Left renal pelvis (tissue), 4 donors: ENCODE measurements around the gene GANC. TPM values are rescaled to one million over a fixed set of nuclear protein-coding genes. Genes with fewer than 3 reads are reported as not detected.
A peak's percentile ranks its signal among the peaks of the same experiment; 100 is the strongest.

ENCODE experiments used
- DNase-seq, 4 donors: peaks; one replicate each; pipeline ENCODE4 v3.0.0-alpha.2; 2013; ENCODE audit warnings: low read depth in 4 of 4, low spot score in 3 of 4
- polyA plus RNA-seq, 4 donors: library from polyadenylated mRNA; unstranded; fragments of 120-200 nt; gene quantifications; one replicate each; pipeline ENCODE4 v1.2.1, GENCODE V29; 2013; ENCODE audit not compliant: insufficient read length in 4 of 4

The GANC gene
- polyA plus RNA-seq, 4 donors, result 25.7 to 29.7 (median 25.9) TPM

DNA sequence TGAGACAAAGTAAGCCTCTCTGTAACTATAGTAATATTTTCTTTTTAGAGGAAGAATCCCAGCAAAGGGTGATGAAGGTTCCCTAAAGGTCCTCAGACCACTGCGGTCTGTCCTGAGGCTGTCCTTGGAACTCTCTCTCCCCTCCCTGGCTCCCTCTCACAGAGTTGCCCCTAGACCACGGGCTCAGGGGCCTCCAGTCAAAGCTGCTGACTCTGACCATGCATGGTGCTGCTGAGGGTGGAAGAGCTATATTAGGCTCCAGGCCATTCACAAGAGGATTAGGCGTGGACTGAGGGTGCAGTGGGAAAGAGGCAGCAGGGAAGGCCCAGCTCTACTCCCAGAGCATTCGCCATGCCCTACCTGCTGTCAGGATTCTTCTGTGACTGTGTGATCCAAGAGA lies 100.9 kb downstream of the GANC start:
- no peak for DNase-seq

DNA sequence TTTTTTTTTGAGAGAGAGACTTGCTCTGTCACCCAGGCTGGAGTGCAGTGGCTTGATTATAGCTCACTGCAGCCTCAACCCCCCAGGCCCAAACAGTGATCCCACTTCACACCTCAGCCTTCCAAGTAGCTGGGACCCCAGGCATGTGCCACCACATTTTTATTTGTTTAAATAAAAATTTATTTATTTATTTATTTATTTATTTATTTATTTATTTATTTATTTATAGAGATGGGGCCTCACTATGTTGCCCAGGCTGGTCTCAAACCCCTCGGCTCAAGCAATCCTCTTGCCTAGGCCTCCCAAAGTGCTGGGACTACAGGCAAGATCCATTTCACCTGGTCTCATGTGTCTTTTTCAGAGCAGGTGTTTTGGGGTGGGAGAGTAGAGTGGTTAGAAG lies 101.8 kb downstream of the GANC start:
- DNase-seq, result no peak

DNA sequence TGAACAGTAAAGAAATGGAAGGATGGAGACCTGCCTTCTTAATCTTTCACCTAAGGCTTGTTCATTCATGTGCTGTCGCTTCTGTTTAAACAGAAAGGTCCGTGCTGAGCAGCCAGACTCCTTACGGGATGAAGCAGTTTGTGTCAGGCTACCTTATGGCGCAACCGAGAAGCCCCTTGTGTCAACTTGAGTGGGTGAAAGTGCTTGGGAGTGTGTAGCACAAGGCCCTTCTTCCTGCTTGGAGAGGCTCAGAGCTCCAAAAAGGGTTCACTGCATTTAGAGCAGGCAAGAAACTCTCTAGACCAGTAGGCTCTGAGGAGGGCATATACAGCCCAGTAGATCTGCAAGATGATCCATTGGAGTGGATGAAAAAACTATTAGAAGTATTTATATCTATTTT lies 102.3 kb downstream of the GANC start:
- DNase-seq, result no peak

DNA sequence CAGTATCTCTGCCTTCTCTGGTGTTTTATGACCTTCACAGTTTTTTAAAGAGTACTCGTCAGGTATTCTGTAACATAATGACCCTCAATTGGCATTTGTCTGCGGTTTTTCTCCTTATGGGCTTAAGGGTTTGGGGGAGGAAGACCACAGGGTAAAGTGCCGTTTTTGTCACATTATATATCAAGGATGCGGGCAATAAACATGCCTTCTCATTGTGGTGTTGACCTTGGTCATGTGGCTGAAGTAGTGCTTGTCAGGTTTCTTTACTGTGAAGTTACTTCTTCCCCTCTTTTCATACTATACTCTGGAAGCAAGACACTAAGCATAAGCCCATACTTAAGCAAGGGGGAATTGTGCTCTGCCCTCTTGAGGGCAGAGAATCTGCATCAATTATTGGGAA lies 102.9 kb downstream of the GANC start:
- no peak for DNase-seq

DNA sequence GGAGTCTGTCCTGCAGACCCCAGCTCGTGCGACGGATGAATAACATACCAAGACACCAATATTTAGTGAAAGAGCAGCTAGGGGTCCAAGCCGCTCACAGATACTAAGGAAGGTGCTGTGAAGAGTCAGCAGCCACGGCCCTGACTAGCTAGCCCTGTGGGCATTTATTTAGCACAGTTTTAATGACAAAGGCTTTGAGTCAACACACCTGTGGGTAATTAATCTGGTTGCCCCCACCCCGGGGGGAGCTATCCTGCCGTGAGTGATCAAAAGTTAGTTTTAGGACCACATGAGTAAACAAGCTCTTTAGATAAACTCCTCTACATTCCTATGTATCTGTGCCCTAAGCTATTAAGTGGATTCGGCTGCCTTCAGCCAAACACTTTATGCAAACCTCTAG lies 105.0 kb downstream of the GANC start:
- no peak for DNase-seq

DNA sequence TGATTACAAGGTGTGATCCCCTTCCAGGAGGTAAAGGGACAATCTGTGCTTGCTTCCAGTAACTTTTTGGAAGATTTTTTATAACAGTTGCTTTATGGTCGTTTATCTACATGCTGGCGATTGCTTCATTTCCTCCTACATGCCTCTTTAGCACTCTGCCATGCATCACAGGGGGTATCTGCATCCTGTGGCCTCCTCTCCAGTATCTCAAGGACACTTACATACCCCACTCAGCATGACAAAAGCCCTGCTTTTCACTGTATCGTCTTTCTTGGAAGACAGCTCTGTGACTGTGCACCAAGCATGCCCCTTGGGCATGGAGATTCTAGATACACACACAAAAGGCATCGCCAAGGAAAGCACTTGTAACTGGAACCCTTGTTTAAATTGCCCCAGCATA lies 111.6 kb downstream of the GANC start:
- no peak for DNase-seq

DNA sequence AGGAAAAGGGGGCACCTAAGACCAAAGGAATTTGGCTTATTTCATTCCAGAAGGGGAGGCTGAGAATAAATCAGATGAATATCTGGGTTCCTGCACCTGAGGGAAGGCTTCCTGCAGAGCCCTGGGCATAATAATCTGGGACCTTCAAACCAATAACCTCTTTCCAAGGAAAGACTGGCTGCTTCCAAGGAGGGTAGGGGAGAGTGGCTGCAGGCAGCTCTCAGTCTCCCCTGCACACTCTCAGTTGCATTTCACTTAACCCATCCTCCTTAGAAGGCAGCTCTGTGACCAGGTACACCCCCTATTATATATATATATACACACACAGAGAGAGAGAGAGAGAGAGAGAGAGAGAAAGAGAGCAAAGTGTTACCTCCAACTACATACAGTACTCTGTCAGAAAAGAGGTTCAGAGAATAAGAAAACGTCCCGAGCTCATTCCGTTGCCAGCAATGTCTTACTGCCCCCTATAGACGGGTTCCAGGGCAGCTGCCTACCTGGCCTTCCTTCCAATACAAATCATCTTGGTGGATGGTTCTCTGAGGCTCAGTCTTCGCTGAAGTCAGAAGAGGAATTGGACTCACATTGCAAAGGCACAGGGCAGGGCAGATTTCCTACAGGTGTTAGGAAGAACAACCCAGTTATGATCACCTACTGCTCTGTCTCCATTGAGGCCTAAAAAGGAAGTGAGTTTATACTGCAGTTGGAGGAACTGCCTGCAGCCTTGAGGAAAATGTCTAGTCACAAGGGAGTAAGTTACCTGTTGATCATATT lies 112.4 kb downstream of the GANC start:
- no peak for DNase-seq

DNA sequence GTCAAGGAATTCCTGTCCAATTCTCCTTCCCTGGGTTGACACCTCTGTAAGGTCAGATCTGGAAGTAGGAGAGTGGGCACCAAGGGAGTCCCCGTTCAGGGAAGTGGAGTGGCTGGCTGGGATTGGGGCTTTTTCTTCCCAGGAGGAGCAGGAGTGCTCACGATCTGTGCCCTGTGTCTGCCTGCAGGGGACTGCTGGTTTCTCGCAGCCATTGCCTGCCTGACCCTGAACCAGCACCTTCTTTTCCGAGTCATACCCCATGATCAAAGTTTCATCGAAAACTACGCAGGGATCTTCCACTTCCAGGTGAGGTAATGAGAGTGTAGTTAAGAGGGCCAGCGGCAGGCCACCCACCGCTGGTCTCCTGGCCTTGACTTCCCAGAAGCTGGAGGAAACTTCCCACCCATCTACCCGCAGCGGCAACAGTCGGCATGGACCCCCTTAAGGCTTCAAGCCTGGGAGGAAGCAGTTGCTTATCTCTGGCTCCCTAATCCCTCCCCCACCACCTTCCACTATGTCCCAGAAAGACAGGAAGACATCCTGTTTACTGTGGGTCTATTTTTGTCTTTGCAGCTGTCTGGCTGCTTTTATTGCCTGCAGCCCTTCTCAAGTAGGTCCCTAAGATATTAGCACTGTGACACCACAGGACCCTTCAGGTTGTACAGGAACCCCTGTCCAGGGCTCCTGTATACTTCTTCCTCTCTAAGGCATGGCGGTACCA lies 113.1 kb downstream of the GANC start:
- DNase-seq, result no peak

DNA sequence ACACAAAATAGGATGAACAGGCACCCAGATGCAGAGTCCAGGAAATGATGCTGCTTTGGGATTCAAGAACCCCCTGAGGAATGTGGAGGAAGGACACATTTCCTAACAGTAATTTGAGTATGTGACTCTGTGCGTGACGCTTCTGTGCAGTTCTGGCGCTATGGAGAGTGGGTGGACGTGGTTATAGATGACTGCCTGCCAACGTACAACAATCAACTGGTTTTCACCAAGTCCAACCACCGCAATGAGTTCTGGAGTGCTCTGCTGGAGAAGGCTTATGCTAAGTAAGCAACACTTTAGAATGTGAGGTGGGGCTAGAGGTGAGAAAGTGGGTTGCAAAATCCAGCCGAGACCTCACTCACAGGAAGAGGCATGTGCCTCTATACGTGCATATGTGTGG lies 114.6 kb downstream of the GANC start:
- no peak for DNase-seq

DNA sequence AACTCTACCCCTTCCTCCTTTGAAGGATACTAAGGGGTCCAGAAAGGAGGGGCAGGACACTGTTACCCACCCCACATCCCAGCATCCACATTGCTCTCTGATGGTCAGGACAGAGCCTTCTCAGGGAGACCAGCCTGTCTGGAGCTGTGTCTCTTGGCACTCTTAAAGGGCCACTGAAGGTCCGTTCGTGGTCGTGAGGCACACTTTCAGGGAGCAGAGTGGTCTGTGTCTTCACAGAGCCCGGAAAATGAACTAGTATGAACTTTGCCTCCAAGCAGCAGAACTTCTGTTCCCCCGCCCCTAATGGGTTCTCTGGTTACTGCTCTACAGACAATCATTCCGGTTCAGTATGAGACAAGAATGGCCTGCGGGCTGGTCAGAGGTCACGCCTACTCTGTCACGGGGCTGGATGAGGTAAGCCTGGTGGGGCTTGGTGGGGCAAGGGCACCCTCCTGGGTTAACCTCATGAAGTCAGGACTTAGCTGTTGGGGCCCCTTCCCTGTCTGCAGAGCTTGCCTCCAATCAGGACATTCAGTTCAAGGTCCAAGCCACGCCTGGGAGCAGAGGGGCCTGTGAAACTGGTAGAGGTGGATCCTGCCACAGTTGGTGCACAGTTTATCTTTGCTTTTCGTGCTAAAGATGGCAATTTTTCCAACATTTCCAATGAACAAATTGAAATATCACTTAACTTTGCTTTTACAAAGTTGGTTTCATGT lies 119.5 kb downstream of the GANC start:
- peak in 1 of 4 donors; percentile 26 for DNase-seq

DNA sequence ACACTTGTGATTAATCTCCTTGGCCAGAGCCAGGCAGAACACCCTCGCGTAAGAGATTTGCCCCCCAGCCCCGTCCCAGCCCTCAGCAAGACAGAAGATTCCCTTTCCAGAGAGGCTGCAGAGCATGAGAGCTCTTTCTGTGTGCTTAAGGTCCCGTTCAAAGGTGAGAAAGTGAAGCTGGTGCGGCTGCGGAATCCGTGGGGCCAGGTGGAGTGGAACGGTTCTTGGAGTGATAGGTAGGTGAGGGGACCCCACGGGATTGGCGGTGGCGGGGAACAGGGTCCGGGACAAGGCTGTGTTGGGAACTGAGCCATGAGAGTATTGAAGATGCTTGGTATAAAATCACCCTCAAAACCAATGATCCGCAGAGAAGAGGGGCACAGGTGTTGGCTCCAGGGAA lies 121.1 kb downstream of the GANC start:
- DNase-seq, result no peak

DNA sequence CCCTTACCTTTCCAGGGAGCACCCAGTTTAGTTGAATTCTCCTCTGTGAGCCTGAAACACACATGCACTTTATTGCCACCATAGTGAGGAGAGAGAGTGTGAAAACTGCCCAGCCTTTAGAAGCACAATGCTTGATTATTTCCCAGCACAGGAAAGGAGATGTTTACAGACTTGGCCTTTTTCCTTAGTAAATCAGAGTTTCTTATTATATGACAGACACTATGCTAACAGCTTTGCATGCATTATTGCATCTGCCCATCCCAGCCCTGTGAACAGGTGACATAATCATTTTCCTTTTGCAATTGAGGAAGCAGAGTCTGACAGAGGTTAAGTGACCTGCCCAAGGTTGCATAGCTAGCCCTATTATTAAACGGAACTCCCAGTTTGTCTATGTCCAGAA lies 122.8 kb downstream of the GANC start:
- DNase-seq, result no peak

DNA sequence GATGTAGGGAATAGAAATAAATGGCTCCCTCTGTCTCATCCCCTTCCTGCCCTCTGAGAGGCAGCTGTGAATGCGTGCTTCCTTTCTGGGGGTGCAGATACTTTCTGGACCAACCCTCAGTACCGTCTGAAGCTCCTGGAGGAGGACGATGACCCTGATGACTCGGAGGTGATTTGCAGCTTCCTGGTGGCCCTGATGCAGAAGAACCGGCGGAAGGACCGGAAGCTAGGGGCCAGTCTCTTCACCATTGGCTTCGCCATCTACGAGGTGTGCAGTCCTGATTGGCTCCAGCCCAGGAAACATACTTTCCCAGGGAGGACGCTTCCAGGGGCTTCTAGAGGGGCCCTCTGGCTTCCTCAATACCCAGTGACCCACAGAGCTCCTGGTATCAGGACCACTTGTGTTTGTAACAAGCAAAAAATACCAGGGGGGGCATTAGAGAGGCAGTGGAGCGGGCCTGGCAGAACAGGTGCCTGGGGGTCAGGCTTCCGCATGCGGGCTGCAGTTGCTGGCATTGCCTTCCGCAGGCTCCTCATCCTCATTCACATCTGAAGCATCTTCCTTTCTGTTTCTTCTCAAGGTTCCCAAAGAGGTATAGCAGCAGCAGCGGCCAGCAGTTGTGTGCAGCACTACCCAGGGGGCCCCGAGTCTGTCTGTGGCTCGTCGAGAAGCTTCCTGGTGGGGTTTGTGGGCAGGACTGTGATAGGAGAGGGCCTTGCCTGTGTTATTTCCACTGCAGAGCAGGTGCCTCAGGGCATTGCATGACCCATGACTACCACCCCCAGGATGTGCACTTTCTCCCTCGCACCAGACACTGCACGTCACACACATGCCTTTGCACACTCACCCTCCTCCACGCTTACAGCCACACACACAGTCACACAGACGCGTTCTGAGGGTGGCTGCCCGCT lies 128.8 kb downstream of the GANC start:
- DNase-seq, result no peak

DNA sequence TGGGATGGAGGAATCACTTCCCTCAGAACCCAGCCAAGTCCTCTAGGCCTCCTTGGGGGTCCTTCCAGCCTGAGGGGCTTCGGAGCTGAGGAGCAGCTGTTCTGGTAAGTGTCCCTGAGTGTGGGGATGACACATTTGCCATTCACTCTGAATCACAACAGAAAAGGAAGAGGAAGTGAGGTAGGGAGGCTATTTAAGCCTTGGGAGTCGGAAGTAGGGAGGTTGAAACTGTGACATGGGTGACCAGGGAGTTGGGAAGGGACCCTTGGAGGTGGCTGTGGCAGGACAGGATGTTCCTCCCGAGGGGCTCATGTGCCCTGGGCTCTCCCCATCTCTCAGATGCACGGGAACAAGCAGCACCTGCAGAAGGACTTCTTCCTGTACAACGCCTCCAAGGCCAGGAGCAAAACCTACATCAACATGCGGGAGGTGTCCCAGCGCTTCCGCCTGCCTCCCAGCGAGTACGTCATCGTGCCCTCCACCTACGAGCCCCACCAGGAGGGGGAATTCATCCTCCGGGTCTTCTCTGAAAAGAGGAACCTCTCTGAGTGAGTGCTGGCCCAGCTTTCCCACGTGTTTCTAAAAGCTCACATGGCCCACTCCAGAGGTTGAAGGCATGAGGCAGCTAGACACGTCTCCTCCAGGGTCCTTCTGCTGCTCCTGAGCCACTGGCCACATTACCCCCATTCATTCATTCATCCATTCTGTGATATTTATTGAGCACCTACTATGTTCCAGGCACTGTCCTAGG lies 129.6 kb downstream of the GANC start:
- no peak for DNase-seq

DNA sequence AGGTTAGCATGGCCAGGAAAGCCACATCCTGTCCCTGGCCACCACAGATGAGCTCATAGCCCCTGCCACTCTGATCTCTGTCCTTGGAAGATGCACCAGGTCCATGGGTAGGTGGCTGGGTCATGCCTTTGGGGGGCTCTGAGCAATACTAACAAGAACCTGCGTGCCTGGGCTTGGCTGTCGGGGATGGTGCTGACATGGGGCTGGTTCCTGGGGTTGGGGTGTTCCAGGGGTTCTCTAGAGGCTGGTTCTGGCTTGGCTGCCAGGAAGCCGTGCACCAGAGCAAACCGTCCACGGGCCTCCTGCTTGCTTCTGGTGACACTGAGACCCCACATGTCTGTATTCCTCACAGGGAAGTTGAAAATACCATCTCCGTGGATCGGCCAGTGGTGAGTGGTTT lies 130.4 kb downstream of the GANC start:
- DNase-seq, result no peak

DNA sequence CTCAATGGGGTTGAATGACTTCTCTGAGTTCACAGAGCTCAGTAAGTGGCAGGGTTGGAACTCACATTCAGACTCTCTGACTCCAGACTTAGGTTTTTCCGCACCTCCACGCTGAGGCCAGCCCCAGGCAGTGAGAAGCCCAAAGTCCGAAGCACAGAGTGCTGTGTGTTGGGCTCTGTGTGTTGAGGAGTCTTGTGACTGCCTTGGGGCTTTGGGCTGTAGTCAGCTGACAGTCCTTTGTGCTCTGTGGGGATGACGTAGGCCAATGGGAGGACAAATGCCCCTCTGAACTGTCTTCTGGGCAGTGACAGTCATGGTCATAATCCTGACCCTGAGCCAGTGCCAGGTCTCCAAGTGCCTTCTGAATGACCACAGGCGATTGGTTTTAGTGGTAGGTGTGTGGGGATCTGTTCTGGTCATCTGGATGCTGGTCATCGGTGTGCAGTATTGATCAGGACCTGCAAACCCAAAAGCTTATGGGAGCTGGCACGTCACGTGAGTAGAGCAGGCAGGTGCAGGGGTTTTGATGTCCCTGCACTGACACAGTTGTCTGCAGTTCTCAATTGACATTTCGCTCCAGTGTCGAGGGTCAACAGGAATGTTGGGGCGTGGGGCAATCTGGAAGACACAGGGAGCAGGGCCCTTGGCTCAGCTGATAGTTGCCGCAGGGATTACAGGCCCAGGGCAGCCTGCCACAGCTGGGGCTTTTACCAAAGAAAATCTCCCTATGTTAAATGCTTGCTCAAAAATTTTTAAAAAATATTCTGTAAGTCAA lies 131.6 kb downstream of the GANC start:
- DNase-seq, result no peak

DNA sequence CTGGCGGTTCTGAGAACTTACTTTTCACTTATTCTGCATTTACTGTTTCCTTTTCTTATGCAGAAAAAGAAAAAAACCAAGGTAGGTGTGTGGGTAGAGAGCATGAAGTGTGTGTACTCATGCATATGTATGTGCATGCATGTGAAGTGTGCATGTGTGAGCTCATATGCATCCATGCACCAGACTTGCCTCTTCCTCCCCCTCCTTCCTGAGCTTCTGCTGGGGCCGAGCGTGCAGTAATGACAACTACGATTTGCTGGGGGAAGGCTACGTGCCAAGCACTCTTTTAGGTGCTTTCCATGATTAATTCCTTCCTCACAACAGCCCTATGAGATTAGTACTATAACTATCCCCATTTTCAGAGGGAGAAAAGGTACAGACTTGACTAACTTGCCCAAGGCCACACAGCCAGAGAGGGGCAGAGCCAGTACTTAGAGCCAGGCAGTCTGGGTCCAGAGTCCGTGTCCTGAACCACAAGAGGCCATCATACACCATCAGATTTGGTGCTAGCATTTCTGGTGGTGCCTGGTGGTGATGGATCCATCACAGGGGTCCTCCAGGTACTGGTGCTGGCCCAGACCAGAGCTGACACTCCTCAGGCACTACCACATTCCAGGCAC lies 133.0 kb downstream of the GANC start:
- DNase-seq, result no peak
